MM.1S (cell line): Measurements from ENCODE around the gene APH1B.

Experiments
- DNase-seq: peaks from one replicate; pipeline ENCODE4 v3.0.0-alpha.2; 2015
- H2AFZ ChIP-seq: fragments of 300-600 bp; sonication (generic); 2 replicates; pipeline ENCODE4 v1.6.0; 2016; ENCODE audit warnings: antibody characterized with exemption, low read length
- H3F3A ChIP-seq: fragments of 300-600 bp; sonication (generic); 2 replicates; pipeline ENCODE4 v1.6.1; 2016; ENCODE audit warnings: mild to moderate bottlenecking, antibody characterized with exemption, low read length, moderate library complexity, mixed read lengths; ENCODE audit not compliant: insufficient read depth
- H3K27ac ChIP-seq: fragments of 300-600 bp; sonication (generic); 2 replicates; pipeline ENCODE4 v1.5.1; 2016; ENCODE audit warnings: mild to moderate bottlenecking, low read length
- H3K27me3 ChIP-seq: fragments of 300-600 bp; sonication (generic); replicated peaks from 2 replicates; pipeline ENCODE4 v1.6.0; 2016; ENCODE audit warnings: low read length; ENCODE audit not compliant: insufficient read depth
- H3K36me3 ChIP-seq: fragments of 300-600 bp; sonication (generic); replicated peaks from 2 replicates; pipeline ENCODE4 v1.6.1; 2016; ENCODE audit warnings: mild to moderate bottlenecking, low read length, mixed read lengths; ENCODE audit not compliant: insufficient read depth
- H3K4me1 ChIP-seq: fragments of 300-600 bp; sonication (generic); 2 replicates; pipeline ENCODE4 v1.6.1; 2016; ENCODE audit warnings: low read length, mixed read lengths
- H3K4me2 ChIP-seq: fragments of 300-600 bp; sonication (generic); 2 replicates; pipeline ENCODE4 v1.6.0; 2016; ENCODE audit warnings: low read depth, low read length
- H3K4me3 ChIP-seq: fragments of 300-600 bp; sonication (generic); 2 replicates; pipeline ENCODE4 v1.5.1; 2016; ENCODE audit warnings: low read length, mixed read lengths
- H3K79me2 ChIP-seq: fragments of 300-600 bp; sonication (generic); 2 replicates; pipeline ENCODE4 v1.6.1; 2016; ENCODE audit warnings: mixed run types, low read length, mixed read lengths
- H3K9ac ChIP-seq: fragments of 300-600 bp; sonication (generic); 2 replicates; pipeline ENCODE4 v1.6.1; 2016; ENCODE audit warnings: low read length, mixed read lengths
- H3K9me2 ChIP-seq: fragments of 300-600 bp; sonication (generic); replicated peaks from 2 replicates; pipeline ENCODE4 v1.6.1; 2016; ENCODE audit warnings: mild to moderate bottlenecking, low read length, mixed read lengths; ENCODE audit not compliant: insufficient read depth
- H3K9me3 ChIP-seq: fragments of 300-600 bp; sonication (generic); replicated peaks from 2 replicates; pipeline ENCODE4 v1.6.1; 2016; ENCODE audit warnings: mild to moderate bottlenecking, low read length, mixed read lengths; ENCODE audit not compliant: insufficient read depth
- H4K20me1 ChIP-seq: fragments of 300-600 bp; sonication (generic); 2 replicates; pipeline ENCODE4 v1.6.1; 2016; ENCODE audit warnings: mild to moderate bottlenecking, low read length, moderate library complexity, mixed read lengths; ENCODE audit not compliant: insufficient read depth
- CTCF ChIP-seq: fragments of 300-600 bp; sonication (generic); IDR thresholded peaks from 2 replicates; pipeline ENCODE4 v1.5.1; 2016; ENCODE audit warnings: antibody characterized with exemption, low read length, mixed read lengths
- EZH2 ChIP-seq: fragments of 300-600 bp; sonication (generic); optimal IDR thresholded peaks from 2 replicates; pipeline ENCODE3; 2017; ENCODE audit warnings: low read depth, mild to moderate bottlenecking, antibody characterized with exemption, low read length, mixed read lengths
- EZH2phosphoT487 ChIP-seq: fragments of 300-600 bp; sonication (generic); IDR thresholded peaks from 2 replicates; pipeline ENCODE4 v1.6.1; 2018; ENCODE audit warnings: antibody characterized with exemption, low read length

APH1B gene

GRCh38 chr15:63250312-63250965, 27.0 kb upstream of the APH1B start:
- no peak overlapping the region for H3K4me3 ChIP-seq
- no peak for DNase-seq
- H4K20me1 ChIP-seq, result no peaks in the 10 kb centered on the region
- H3K9me3 ChIP-seq, result no peaks in the 10 kb centered on the region
- H2AFZ ChIP-seq, result no peak overlapping the region
- H3K36me3 ChIP-seq, result no peaks in the 10 kb centered on the region
- no peaks in the 10 kb centered on the region for H3K27me3 ChIP-seq
- no peaks in the 10 kb centered on the region for H3K9me2 ChIP-seq
- no peaks in the 10 kb centered on the region for H3F3A ChIP-seq
- H3K79me2 ChIP-seq, result no peaks in the 10 kb centered on the region
- no peak overlapping the region for H3K4me2 ChIP-seq
- no peaks in the 10 kb centered on the region for H3K4me1 ChIP-seq
- no peak overlapping the region for H3K27ac ChIP-seq
- TF ChIP-seq EZH2 (no peak), EZH2phosphoT487 (no peak), CTCF (no peak)
- no peak overlapping the region for H3K9ac ChIP-seq

DNA sequence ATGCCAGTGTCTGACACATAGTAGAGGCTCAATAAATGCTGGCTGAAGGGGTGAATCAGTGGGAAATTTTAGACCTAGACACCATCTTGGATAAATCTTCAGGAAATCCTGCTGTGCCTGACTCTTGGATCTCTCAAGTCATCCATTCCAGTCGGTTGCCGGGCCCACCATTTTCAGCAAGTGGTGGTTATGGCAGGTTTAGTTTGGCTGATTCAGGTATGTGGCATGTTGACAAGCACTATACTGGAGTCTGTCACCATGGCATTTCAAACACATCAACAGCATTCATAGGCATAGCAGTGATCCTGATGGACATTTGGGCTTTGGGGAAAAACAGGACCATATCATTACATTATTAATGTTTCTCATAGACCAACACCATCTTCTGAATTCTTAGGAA, 25.7 kb upstream of the APH1B start:
- H3K36me3 ChIP-seq, result no peaks in the 10 kb centered on the region
- DNase-seq, result no peak
- no peak overlapping the region for H2AFZ ChIP-seq
- no peak overlapping the region for H3K27ac ChIP-seq
- no peaks in the 10 kb centered on the region for H3K9me2 ChIP-seq
- H3F3A ChIP-seq, result no peaks in the 10 kb centered on the region
- no peaks in the 10 kb centered on the region for H3K4me1 ChIP-seq
- no peaks in the 10 kb centered on the region for H3K27me3 ChIP-seq
- no peaks in the 10 kb centered on the region for H3K9me3 ChIP-seq
- no peak overlapping the region for H3K9ac ChIP-seq
- H3K4me2 ChIP-seq, result no peak overlapping the region
- H3K4me3 ChIP-seq, result no peak overlapping the region
- no peak for TF ChIP-seq EZH2
- TF ChIP-seq CTCF, result no peak
- TF ChIP-seq EZH2phosphoT487, result no peak
- no peaks in the 10 kb centered on the region for H4K20me1 ChIP-seq
- no peaks in the 10 kb centered on the region for H3K79me2 ChIP-seq

- H3K4me2 ChIP-seq, result no peak overlapping the region
- TF ChIP-seq EZH2 (no peak), EZH2phosphoT487 (no peak), CTCF (no peak)
- DNase-seq, result no peak
- no peak overlapping the region for H3K9ac ChIP-seq
- no peaks in the 10 kb centered on the region for H3K27me3 ChIP-seq
- no peaks in the 10 kb centered on the region for H3K9me2 ChIP-seq
- H4K20me1 ChIP-seq, result no peaks in the 10 kb centered on the region
- no peaks in the 10 kb centered on the region for H3K9me3 ChIP-seq
- no peak overlapping the region for H2AFZ ChIP-seq
- H3K79me2 ChIP-seq, result no peaks in the 10 kb centered on the region
- H3K4me3 ChIP-seq, result no peak overlapping the region
- no peaks in the 10 kb centered on the region for H3K36me3 ChIP-seq
- H3K4me1 ChIP-seq, result no peaks in the 10 kb centered on the region
- H3F3A ChIP-seq, result no peaks in the 10 kb centered on the region
- H3K27ac ChIP-seq, result no peak overlapping the region
Observed at GRCh38 chr15:63252292-63252691, 25.1 kb upstream of the APH1B start.
